ENCODE results near the gene PSMA4.
"Not testable (repeated sequence)": the region's sequence is repeated elsewhere in the genome, so short reads cannot be mapped to it uniquely, and the experiment has no call there.

PSMA4 gene

GRCh38 chr15:78538358-78538757 lies 1.9 kb upstream of the PSMA4 start:
- peaks cover 6 to 19% of the 10 kb centered on the region in 2 donors for H3K36me3 Mint-ChIP-seq
- H3K9me3 Mint-ChIP-seq: no peaks in the 10 kb centered on the region
- H3K4me1 Mint-ChIP-seq: peaks cover 13 to 29% of the 10 kb centered on the region in 2 donors
- no peak overlapping the region for H3K27ac Mint-ChIP-seq
- no peaks in the 10 kb centered on the region for H3K27me3 Mint-ChIP-seq
- H3K4me3 Mint-ChIP-seq: no peak overlapping the region
- DNase-seq (no peak), ATAC-seq (replicated peaks) (no peak)

GRCh38 chr15:78539464-78540140 lies 642 bp upstream of the PSMA4 start:
- H3K9me3 Mint-ChIP-seq; DNase-seq; H3K27me3 Mint-ChIP-seq; ATAC-seq (replicated peaks): not testable (repeated sequence)
- peaks cover 13 to 29% of the 10 kb centered on the region in 2 donors for H3K4me1 Mint-ChIP-seq
- peak overlapping the region; percentile 91 to 98 for H3K4me3 Mint-ChIP-seq
- peaks cover 6 to 19% of the 10 kb centered on the region in 2 donors for H3K36me3 Mint-ChIP-seq
- peak overlapping the region; percentile 100 for H3K27ac Mint-ChIP-seq

DNA sequence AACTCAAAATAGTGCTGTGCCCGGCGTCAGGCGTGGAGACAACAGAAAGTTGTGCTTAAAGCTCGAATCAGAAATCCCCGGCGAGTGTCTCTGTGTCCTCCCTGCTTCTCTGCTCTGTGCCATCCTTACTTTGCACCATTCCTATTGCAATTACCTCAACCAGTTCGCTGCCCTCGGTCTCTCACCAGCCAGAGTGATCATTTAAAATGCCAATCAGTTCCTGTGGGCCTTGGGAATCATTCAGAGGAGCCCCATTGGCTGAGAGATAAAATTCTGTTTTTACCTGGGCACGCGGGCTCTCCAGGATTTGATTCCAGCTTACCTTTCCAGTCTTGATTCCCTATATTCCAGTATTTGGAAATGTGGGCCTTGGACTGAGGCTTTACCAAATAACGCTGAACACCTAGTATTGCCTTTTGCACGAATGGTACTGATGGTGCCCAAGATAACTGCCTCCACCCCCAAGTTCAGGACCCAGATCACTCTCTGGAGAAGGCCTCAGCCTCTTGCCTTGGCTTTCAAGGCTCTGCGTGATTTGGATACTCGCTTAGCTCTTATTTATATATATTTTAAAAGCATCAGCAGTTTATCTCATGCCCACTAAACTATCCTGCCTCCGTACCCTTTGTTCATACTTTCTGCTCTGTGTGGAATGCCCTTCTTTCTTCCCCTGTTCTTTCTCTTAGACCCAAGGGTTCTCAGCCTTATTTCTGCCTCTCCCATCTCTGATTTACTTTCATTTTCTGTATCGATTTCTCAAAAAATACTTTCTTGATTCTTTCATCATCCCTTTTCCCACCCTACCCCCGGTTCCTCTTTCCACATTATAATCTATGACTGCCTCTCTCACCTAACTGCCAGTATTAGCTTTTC lies 863 bp downstream of the PSMA4 start:
- ATAC-seq (replicated peaks) (no peak), DNase-seq (no peak)
- Mint-ChIP-seq H3K4me3 (peak overlapping the region; percentile 91 to 98), H3K27me3 (no peaks in the 10 kb centered on the region), H3K9me3 (no peaks in the 10 kb centered on the region), H3K4me1 (peaks cover 13 to 27% of the 10 kb centered on the region in 2 donors), H3K36me3 (peaks cover 7 to 22% of the 10 kb centered on the region in 2 donors), H3K27ac (peak overlapping the region; percentile 100)

DNA sequence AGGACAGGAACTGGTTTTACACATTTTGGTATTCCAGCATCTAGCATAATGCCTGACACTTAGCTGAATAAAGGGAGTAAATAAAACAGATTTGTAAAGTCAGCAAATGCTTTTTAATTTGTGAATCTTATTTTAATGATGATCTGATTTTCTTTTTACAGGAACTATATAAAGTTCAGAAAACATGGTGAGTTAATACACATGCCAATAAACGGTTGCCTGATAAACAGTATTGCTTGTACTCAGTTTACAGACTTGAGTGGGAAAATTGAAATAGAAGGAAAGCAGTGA lies 1.4 kb downstream of the PSMA4 start:
- Mint-ChIP-seq H3K4me1 (peaks cover 13 to 21% of the 10 kb centered on the region in 2 donors), H3K4me3 (peak overlapping the region; percentile 91 to 98), H3K27me3 (no peaks in the 10 kb centered on the region), H3K36me3 (peaks cover 10 to 23% of the 10 kb centered on the region in 2 donors), H3K9me3 (no peaks in the 10 kb centered on the region), H3K27ac (peak overlapping the region; percentile 100)
- ATAC-seq (replicated peaks) (no peak), DNase-seq (no peak)

DNA sequence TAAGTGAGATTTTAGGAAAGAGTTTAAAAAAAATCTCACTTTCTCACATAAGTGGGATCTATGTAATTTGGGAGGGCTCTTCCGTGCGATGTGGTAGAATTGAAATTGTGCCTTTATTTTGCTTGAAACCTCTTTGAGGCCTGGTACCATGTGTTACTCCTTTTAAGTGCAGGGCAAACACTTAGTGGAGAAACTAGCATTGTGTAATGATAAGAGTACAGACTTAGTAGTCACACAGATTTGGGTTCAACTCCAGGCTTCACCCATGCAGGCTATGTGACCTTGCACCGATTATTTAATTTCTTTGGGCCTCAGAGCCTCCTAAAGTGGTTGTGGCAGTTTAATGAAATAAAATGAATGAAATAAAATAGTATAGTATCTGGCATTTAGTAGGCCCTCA lies 2.4 kb downstream of the PSMA4 start:
- no peak for ATAC-seq (replicated peaks)
- no peaks in the 10 kb centered on the region for H3K9me3 Mint-ChIP-seq
- H3K36me3 Mint-ChIP-seq: peaks cover 10 to 23% of the 10 kb centered on the region in 2 donors
- DNase-seq: no peak
- H3K4me1 Mint-ChIP-seq: peaks cover 13 to 21% of the 10 kb centered on the region in 2 donors
- H3K4me3 Mint-ChIP-seq: no peak overlapping the region
- H3K27me3 Mint-ChIP-seq: no peaks in the 10 kb centered on the region
- peak overlapping the region; percentile 47 for H3K27ac Mint-ChIP-seq

DNA sequence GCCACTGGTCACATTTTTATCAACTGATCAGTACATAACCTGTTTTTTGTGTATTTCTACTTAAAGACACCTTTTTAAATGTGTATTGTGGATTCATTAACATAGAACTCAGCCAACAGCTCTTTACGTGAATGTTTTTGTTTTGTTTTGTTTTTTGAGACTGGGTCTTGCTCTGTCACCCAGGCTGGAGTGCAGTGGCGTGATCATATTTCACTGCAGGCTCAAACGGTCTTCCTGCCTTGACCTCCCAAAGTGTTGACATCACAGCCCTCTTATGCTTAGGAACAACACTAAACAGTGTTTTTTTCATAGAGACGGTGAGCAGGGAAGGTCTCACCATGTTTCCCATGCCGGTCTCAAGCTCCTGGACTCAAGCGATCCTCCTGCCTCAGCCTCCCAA lies 9.9 kb downstream of the PSMA4 start:
- Mint-ChIP-seq H3K27ac (no peak overlapping the region), H3K27me3 (no peaks in the 10 kb centered on the region), H3K9me3 (no peaks in the 10 kb centered on the region), H3K4me3 (no peak overlapping the region), H3K4me1 (no peaks in the 10 kb centered on the region), H3K36me3 (peaks cover 21 to 24% of the 10 kb centered on the region in 2 donors)
- DNase-seq (no peak), ATAC-seq (replicated peaks) (no peak)

GRCh38 chr15:78550815-78551214 lies 10.6 kb downstream of the PSMA4 start:
- H3K36me3 Mint-ChIP-seq: peaks cover 21 to 24% of the 10 kb centered on the region in 2 donors
- no peak overlapping the region for H3K27ac Mint-ChIP-seq
- DNase-seq: no peak
- ATAC-seq (replicated peaks): no peak
- no peaks in the 10 kb centered on the region for H3K9me3 Mint-ChIP-seq
- H3K4me3 Mint-ChIP-seq: no peak overlapping the region
- H3K27me3 Mint-ChIP-seq: no peaks in the 10 kb centered on the region
- H3K4me1 Mint-ChIP-seq: no peaks in the 10 kb centered on the region

DNA sequence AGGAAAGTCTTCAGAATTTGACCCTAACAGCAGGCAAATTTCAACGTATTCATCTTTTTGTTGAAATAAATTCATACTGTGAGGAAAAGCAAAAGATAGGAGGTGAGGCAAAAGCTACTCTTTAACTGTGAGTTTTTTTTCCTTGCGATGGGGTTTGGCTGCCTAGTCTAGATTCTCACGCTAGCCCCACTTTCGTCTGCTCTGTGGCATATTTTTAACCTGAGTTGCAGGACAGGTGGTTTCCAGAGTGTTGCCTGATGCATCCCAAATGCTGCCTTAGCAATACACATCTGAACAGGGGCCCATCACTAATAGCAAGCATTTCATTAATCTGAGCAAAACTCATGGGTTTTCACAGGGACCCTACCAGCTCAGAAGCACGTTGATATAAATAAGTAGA lies 11.7 kb downstream of the PSMA4 start:
- ATAC-seq (replicated peaks): no peak
- Mint-ChIP-seq H3K4me3 (no peak overlapping the region), H3K9me3 (no peaks in the 10 kb centered on the region)

GRCh38 chr15:78552597-78552996 lies 12.4 kb downstream of the PSMA4 start:
- H3K4me1 Mint-ChIP-seq: no peaks in the 10 kb centered on the region
- no peaks in the 10 kb centered on the region for H3K9me3 Mint-ChIP-seq
- DNase-seq (no peak), ATAC-seq (replicated peaks) (no peak)
- H3K4me3 Mint-ChIP-seq: no peak overlapping the region
- peak overlapping the region; percentile 20 for H3K27ac Mint-ChIP-seq
- peaks cover 18 to 20% of the 10 kb centered on the region in 2 donors for H3K36me3 Mint-ChIP-seq
- peaks cover 3 to 4% of the 10 kb centered on the region in 2 donors for H3K27me3 Mint-ChIP-seq

More for the DNA sequence above, 11.7 kb downstream of the PSMA4 start:
- H3K4me1 Mint-ChIP-seq: no peaks in the 10 kb centered on the region
- no peak overlapping the region for H3K27ac Mint-ChIP-seq
- no peak for DNase-seq
- no peaks in the 10 kb centered on the region for H3K27me3 Mint-ChIP-seq
- H3K36me3 Mint-ChIP-seq: peaks cover 18 to 20% of the 10 kb centered on the region in 2 donors

GRCh38 chr15:78560201-78560600 lies 20.0 kb downstream of the PSMA4 start:
- not testable (repeated sequence) for H3K4me3 Mint-ChIP-seq; ATAC-seq (replicated peaks); H3K4me1 Mint-ChIP-seq; H3K9me3 Mint-ChIP-seq; H3K27ac Mint-ChIP-seq; H3K36me3 Mint-ChIP-seq; DNase-seq
- H3K27me3 Mint-ChIP-seq: peaks cover 13 to 28% of the 10 kb centered on the region in 2 donors

DNA sequence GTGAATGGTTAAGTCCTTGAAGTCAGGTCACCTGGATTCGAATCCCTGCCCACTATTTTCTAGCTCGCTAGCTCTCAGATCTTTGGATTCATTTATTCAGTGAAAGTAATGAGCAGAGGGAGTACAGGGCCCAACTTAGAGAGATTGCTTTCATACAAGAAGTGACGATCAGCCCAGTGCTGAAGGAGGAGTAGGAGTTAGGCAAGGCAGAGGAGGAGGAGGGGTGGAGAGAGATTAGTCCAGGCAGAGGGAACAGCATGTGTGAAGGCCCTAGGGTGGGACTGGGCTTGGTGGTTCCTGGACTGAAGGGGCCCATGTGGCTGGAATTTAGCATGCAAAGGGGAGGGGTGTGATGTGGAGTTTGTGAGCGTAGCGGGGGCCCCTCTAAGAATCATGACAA lies 21.2 kb downstream of the PSMA4 start:
- no peak for ATAC-seq (replicated peaks)
- DNase-seq: no peak
- H3K4me3 Mint-ChIP-seq: no peak overlapping the region
- H3K4me1 Mint-ChIP-seq: peaks cover 12 to 17% of the 10 kb centered on the region in 2 donors
- peaks cover 0 to 3% of the 10 kb centered on the region in 2 donors for H3K36me3 Mint-ChIP-seq
- H3K9me3 Mint-ChIP-seq: no peaks in the 10 kb centered on the region
- no peak overlapping the region for H3K27ac Mint-ChIP-seq
- peaks cover 16 to 38% of the 10 kb centered on the region in 2 donors for H3K27me3 Mint-ChIP-seq

DNA sequence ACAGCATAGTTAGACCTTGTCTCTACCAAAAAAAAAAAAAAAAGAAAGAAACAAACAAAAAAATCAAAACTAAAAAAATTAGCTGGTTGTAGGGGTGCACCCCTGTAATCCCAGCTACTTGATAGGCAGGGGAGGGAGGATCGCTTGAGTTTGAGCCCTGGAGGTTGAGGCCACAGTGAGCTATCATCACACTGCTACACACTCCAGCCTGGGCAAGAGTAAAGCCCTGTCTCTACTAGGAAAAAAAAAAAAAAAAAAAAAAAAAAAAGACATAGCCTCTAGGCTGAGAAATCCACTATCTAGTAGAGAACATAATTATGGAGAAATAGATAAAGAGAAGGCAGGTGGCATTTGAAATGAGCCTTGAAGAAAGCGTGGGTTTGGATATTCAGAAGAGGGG lies 22.8 kb downstream of the PSMA4 start:
- Mint-ChIP-seq H3K27ac (no peak overlapping the region), H3K4me3 (no peak overlapping the region), H3K36me3 (peaks cover 0 to 3% of the 10 kb centered on the region in 2 donors), H3K27me3 (peaks cover 21 to 47% of the 10 kb centered on the region in 2 donors), H3K9me3 (no peaks in the 10 kb centered on the region), H3K4me1 (peaks cover 19 to 20% of the 10 kb centered on the region in 2 donors)
- DNase-seq (no peak), ATAC-seq (replicated peaks) (no peak)

- Mint-ChIP-seq H3K36me3 (no peaks in the 10 kb centered on the region), H3K27ac (peak overlapping the region; percentile 86), H3K9me3 (no peaks in the 10 kb centered on the region), H3K4me3 (peak overlapping the region; percentile 91), H3K4me1 (peaks cover 19 to 20% of the 10 kb centered on the region in 2 donors), H3K27me3 (peaks cover 18 to 47% of the 10 kb centered on the region in 2 donors)
- DNase-seq (no peak), ATAC-seq (replicated peaks) (peak in 1 of 2 donors; percentile 17)
Measured at GRCh38 chr15:78564743-78565096, 24.5 kb downstream of the PSMA4 start.

DNA sequence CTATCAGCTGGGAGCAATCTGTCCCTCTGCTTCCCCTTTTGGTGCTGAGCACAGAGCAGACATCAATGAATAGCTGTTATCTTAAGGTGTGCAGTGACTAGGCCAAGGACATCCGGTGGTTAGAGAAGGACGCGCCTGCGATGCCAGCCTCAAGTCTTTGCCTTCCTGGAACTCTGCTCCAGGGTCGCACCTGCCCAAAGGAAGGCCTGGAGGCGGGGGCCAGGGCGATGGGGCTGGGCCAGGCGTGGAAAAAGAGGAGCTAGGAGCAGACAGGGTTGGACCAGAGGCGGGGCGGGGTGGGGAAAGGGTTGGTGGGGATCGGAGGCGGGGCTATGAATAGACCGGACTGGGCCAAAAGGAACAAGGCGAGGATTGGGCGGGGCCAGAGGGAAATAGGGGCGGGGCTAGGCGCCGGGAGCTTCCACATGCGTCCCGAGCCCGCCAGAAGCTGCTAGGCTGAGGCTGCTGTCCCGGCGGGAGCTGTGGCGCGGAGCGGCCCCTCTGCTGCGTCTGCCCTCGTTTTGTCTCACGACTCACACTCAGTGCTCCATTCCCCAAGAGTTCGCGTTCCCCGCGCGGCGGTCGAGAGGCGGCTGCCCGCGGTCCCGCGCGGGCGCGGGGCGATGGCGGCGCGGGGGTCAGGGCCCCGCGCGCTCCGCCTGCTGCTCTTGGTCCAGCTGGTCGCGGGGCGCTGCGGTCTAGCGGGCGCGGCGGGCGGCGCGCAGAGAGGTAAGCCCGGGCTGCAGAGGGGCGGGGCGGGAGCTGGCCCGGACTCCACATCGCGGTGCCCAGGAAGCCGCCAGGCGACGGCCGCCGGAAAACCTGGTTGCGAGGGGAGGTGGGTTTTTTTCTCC lies 25.1 kb downstream of the PSMA4 start, which contains the start of gene CHRNA5:
Gene CHRNA5, plus strand, starts transcription at position 424 of the 854 bp plus-strand sequence. Its CDS starts 200 bp downstream, at position 624.
- peak; percentile 75 for DNase-seq
- H3K27ac Mint-ChIP-seq: peak within 1 kb of the TSS; percentile 86
- no peaks in the 10 kb centered on the region for H3K9me3 Mint-ChIP-seq
- peak; percentile 82 to 92 for ATAC-seq (replicated peaks)
- H3K36me3 Mint-ChIP-seq: no peaks in the 10 kb centered on the region
- H3K27me3 Mint-ChIP-seq: peaks cover 18 to 47% of the 10 kb centered on the region in 2 donors
- H3K4me3 Mint-ChIP-seq: peak within 1 kb of the TSS; percentile 91
- peaks cover 19 to 20% of the 10 kb centered on the region in 2 donors for H3K4me1 Mint-ChIP-seq

Measured in stimulated activated naive B cell treated with anti-CD40 and anti-IgM and Interleukin-4, amounts not matched to agents 10 μg/mL and 1 μg/mL and 100 μg/mL, for 72 hours (primary cell).